Spleen (tissue), 11 donors: Measurements from ENCODE around the gene PIP5K1B. TPM values are rescaled to one million over a fixed set of nuclear protein-coding genes. Genes with fewer than 3 reads are reported as not detected.

Experiments
- DNase-seq: peaks from one replicate; pipeline ENCODE4 v3.0.0-alpha.2; 2020
- H3K27ac ChIP-seq, 8 donors: fragments of 200-600 bp; sonication (generic) in 7 of 8; 1 replicate in 4 of 8; 2 replicates in 4 of 8; pipeline versions ENCODE4 v1.5.0 to v1.8.0; 2016 to 2021; ENCODE audit warnings: inconsistent platforms in 4 of 8, mild to moderate bottlenecking in 4 of 8, moderate library complexity in 1 of 8
- H3K27me3 ChIP-seq, 7 donors: fragments of 200-600 bp; sonication (generic) in 6 of 7; replicated peaks in 1 of 7; 1 replicate in 4 of 7; 2 replicates in 3 of 7; pipeline versions ENCODE4 v1.5.0 to v1.8.0; 2016 to 2021; ENCODE audit warnings: inconsistent platforms in 3 of 7, mild to moderate bottlenecking in 1 of 7
- H3K36me3 ChIP-seq, 6 donors: fragments of 200-600 bp; sonication (generic) in 5 of 6; 1 replicate in 4 of 6; 2 replicates in 2 of 6; pipeline versions ENCODE4 v1.5.0 to v1.8.0; 2016 to 2021; ENCODE audit warnings: inconsistent platforms in 2 of 6
- H3K4me1 ChIP-seq, 6 donors: fragments of 200-600 bp; sonication (generic) in 5 of 6; 1 replicate in 3 of 6; 2 replicates in 3 of 6; pipeline versions ENCODE4 v1.5.0 to v1.8.0; 2016 to 2021; ENCODE audit warnings: inconsistent platforms in 3 of 6
- H3K4me3 ChIP-seq, 8 donors: fragments of 200-600 bp; sonication (generic) in 7 of 8; 1 replicate in 4 of 8; 2 replicates in 4 of 8; pipeline versions ENCODE4 v1.5.0 to v1.8.0; 2016 to 2021; ENCODE audit warnings: inconsistent platforms in 4 of 8, mild to moderate bottlenecking in 4 of 8, moderate library complexity in 2 of 8
- H3K9me3 ChIP-seq, 8 donors: fragments of 200-600 bp; sonication (generic) in 7 of 8; 1 replicate in 4 of 8; 2 replicates in 4 of 8; pipeline versions ENCODE4 v1.5.0 to v1.8.0; 2016 to 2021; ENCODE audit warnings: inconsistent platforms in 4 of 8
- CTCF ChIP-seq, 11 experiments: fragments of 200-600 bp in 7 of 11; fragments of 450-650 bp in 4 of 11; sonication (generic) in 4 of 11; IDR thresholded peaks in 8 of 11; conservative IDR thresholded peaks in 3 of 11; 1 replicate in 7 of 11; 2 replicates in 4 of 11; pipeline versions ENCODE4 v1.4.0 to v1.8.0; 2016 to 2021; ENCODE audit warnings: antibody characterized with exemption in 11 of 11, inconsistent platforms in 4 of 11, mild to moderate bottlenecking in 1 of 11
- POLR2A ChIP-seq, 3 donors: fragments of 450-650 bp; IDR thresholded peaks; one replicate each; pipeline ENCODE4 v1.5.1; 2017; ENCODE audit warnings: antibody characterized with exemption in 3 of 3, mild to moderate bottlenecking in 1 of 3
- POLR2AphosphoS5 ChIP-seq, 3 donors: sonication (generic); formaldehyde crosslinking; IDR thresholded peaks; one replicate each; pipeline ENCODE4 v1.5.1; 2017; ENCODE audit warnings: antibody characterized with exemption in 3 of 3
- WGBS, 5 donors: extraction: QIAGEN DNeasy Blood & Tissue Kit in 3 of 5; methylation state at CpG; one replicate each; pipeline versions ENCODE4 v1.1.5 to v1.1.7; 2013 to 2018; 5-methylcytosine and 5-hydroxymethylcytosine counted together
- intact Hi-C: fragments of 100-400 bp; cut with DNase I; formaldehyde crosslinking; loops from one replicate; pipeline ENCODE4 v1.15.0; 2023; ENCODE audit warnings: low total_unique reads
- polyA plus RNA-seq, 3 donors: library from polyadenylated mRNA; stranded (reverse); fragments of 200-250 nt; gene quantifications; one replicate each; pipeline ENCODE4 v1.2.1, GENCODE V29; 2013
- total RNA-seq, 7 donors: library from RNA; depleted of rRNA in 3 of 7; stranded (reverse); fragments of >200 nt in 3 of 7; fragmentation: NEBNext Ultra II Directional in 4 of 7; extraction: Animal tissue kit (Norgen Biotek cat#: 25700) in 4 of 7; gene quantifications; one replicate each; pipeline versions ENCODE4 v1.1.0 to v1.2.1, GENCODE V29; 2016 to 2021
- donor health status: healthy with polysubstance abuse.
- donor health status: DM: no; HTN: no; CAD: no; lungs with moderate emphysema.
- donor health status: DM: no; HTN: no; CAD: no.
- donor health status: Bipolar disorder and iron deficiency.
- donor health status: healthy.
- donor health status: DM: no; HTN: no; CAD: no.
- donor health status: DM: yes; HTN: yes; CAD: no.

PIP5K1B gene
- total and polyA plus RNA-seq, 10 donors, result 1.5 to 10.3 (median 6.8) TPM

GRCh38 chr9:68714416-68715180 lies 9.6 kb downstream of the PIP5K1B start:
- Histone ChIP-seq H3K4me3 (no peak overlapping the region), H3K9me3 (no peaks in the 10 kb centered on the region), H3K36me3 (no peaks in the 10 kb centered on the region), H3K27me3 (peaks cover 0 to 1% (median 0%) of the 10 kb centered on the region in 7 donors), H3K4me1 (peaks cover 0 to 20% (median 0%) of the 10 kb centered on the region in 6 donors), H3K27ac (no peak overlapping the region)
- no peak for TF ChIP-seq CTCF (IDR thresholded peaks at IDR 0.05 in 8 of 11, conservative IDR thresholded peaks at IDR 0.05 in 3 of 11)
- TF ChIP-seq POLR2A (IDR thresholded peaks at IDR 0.05), result no peak
- TF ChIP-seq POLR2AphosphoS5 (IDR thresholded peaks at IDR 0.05), result no peak
- intact Hi-C loops, result no loop called here
- DNase-seq, result no peak
- WGBS, 5 donors, result 76 to 92% (median 85%) methylated on average over 4 of the region's 4 CpGs

- Histone ChIP-seq H3K9me3 (no peaks in the 10 kb centered on the region), H3K4me1 (peaks cover 0 to 15% (median 0%) of the 10 kb centered on the region in 6 donors), H3K27ac (no peak overlapping the region), H3K4me3 (no peak overlapping the region), H3K36me3 (no peaks in the 10 kb centered on the region), H3K27me3 (no peaks in the 10 kb centered on the region)
- DNase-seq, result no peak
- intact Hi-C loops, result no loop called here
- no peak for TF ChIP-seq POLR2AphosphoS5 (IDR thresholded peaks at IDR 0.05)
- no peak for TF ChIP-seq CTCF (IDR thresholded peaks at IDR 0.05 in 8 of 11, conservative IDR thresholded peaks at IDR 0.05 in 3 of 11)
- TF ChIP-seq POLR2A (IDR thresholded peaks at IDR 0.05), result no peak
- WGBS, 5 donors, result 45 to 70% (median 63%) methylated on average over 2 of the region's 2 CpGs
Measured at GRCh38 chr9:68715181-68715456, 10.1 kb downstream of the PIP5K1B start.

- no peaks in the 10 kb centered on the region for H3K9me3 ChIP-seq
- H3K27me3 ChIP-seq, result no peaks in the 10 kb centered on the region
- DNase-seq, result no peak
- TF ChIP-seq POLR2AphosphoS5 (IDR thresholded peaks at IDR 0.05), result no peak
- no peak for TF ChIP-seq CTCF (IDR thresholded peaks at IDR 0.05 in 8 of 11, conservative IDR thresholded peaks at IDR 0.05 in 3 of 11)
- TF ChIP-seq POLR2A (IDR thresholded peaks at IDR 0.05), result no peak
- H3K36me3 ChIP-seq, result no peaks in the 10 kb centered on the region
- H3K4me3 ChIP-seq, result no peak overlapping the region
- WGBS, 5 donors, result 66 to 91% (median 79%) methylated on average over 2 of the region's 2 CpGs
- H3K27ac ChIP-seq, result no peak overlapping the region
- intact Hi-C loops, result no loop called here
- H3K4me1 ChIP-seq, result peaks cover 0 to 13% (median 0%) of the 10 kb centered on the region in 6 donors
Measured at GRCh38 chr9:68717552-68718443, 12.8 kb downstream of the PIP5K1B start.

GRCh38 chr9:68719847-68720246 lies 14.8 kb downstream of the PIP5K1B start:
- Histone ChIP-seq H3K4me3 (no peak overlapping the region), H3K9me3 (no peaks in the 10 kb centered on the region), H3K27me3 (no peaks in the 10 kb centered on the region), H3K36me3 (no peaks in the 10 kb centered on the region), H3K4me1 (peaks cover 0 to 13% (median 0%) of the 10 kb centered on the region in 6 donors), H3K27ac (no peak overlapping the region)
- no peak for TF ChIP-seq POLR2AphosphoS5 (IDR thresholded peaks at IDR 0.05)
- TF ChIP-seq CTCF (IDR thresholded peaks at IDR 0.05 in 8 of 11, conservative IDR thresholded peaks at IDR 0.05 in 3 of 11), result no peak
- WGBS, 5 donors, result 24 to 56% (median 38%) methylated on average over 2 of the region's 2 CpGs
- no peak for DNase-seq
- intact Hi-C loops, result no loop called here
